Ectodermal cell (in vitro differentiated cells): ENCODE data around the gene KIRREL2.
"Not testable (repeated sequence)": the region's sequence is repeated elsewhere in the genome, so short reads cannot be mapped to it uniquely, and the experiment has no call there.

Experiments
- H3K27ac ChIP-seq: 2 replicates; pipeline ENCODE4 v1.7.0; 2013; ENCODE audit warnings: mild to moderate bottlenecking, low read depth, low read length; ENCODE audit not compliant: insufficient read depth, poor library complexity, severe bottlenecking
- H3K27me3 ChIP-seq: 2 replicates; pipeline ENCODE4 v1.7.0; 2013; ENCODE audit warnings: mild to moderate bottlenecking, low read length; ENCODE audit not compliant: insufficient read depth, control insufficient read depth, poor library complexity, severe bottlenecking
- H3K36me3 ChIP-seq: one replicate; pipeline ENCODE4 v1.7.0; 2013; ENCODE audit warnings: low read length; ENCODE audit not compliant: control insufficient read depth, insufficient read depth
- H3K4me1 ChIP-seq: one replicate; pipeline ENCODE4 v1.7.0; 2013; ENCODE audit warnings: low read length; ENCODE audit not compliant: control insufficient read depth, insufficient read depth
- H3K4me3 ChIP-seq: 2 replicates; pipeline ENCODE4 v1.7.0; 2013; ENCODE audit warnings: low read depth, low read length, control low read depth; ENCODE audit not compliant: insufficient read depth
- H3K9me3 ChIP-seq: 2 replicates; pipeline ENCODE4 v1.7.0; 2013; ENCODE audit warnings: mild to moderate bottlenecking, low read length, moderate library complexity; ENCODE audit not compliant: control insufficient read depth
- WGBS, 2 experiments: methylation state at CpG; one replicate each; pipeline ENCODE4 v1.1.7; 2013; ENCODE audit warnings: missing lambda C conversion rate in 2 of 2; 5-methylcytosine and 5-hydroxymethylcytosine counted together

Gene KIRREL2

DNA sequence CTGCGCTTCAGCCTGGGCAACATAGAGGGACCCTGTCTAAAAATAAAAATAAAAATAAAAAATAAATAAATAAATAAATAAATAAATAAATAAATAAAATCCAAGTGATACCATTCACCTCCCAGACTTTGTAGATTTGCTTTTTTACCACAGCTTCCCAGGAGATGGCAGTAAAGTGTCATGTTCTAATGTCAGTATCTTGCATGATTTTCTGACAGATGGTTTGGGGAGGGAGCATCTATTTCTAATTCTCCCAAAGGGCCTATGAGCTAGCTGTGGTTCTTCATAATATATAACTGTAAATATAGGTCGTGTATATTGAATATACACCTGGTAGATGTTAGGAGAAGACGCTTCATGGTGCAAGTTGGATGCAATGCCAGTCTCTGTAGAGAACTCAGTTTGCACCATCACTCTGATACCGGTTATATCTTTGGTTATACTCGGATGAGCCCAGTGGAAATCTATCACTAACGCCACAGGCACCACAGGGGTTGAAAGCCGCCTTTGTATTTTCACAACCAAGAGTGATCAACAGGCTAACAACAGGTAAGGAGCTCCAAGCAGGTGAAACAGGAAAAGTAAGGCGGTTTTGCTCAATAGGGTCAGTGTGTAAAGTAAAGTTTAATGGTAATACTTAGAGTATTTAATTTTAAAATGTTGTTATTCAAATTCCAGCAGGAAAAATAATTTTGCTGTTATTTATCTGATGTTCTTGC lies 25.6 kb downstream of the KIRREL2 start:
- Histone ChIP-seq H3K27ac (no peak overlapping the region), H3K27me3 (peaks cover 5% of the 10 kb centered on the region), H3K4me3 (no peak overlapping the region), H3K36me3 (peaks cover 2% of the 10 kb centered on the region), H3K9me3 (no peaks in the 10 kb centered on the region), H3K4me1 (no peaks in the 10 kb centered on the region)
- 40 to 41% methylated on average over 7 to 8 of the region's 8 CpGs for WGBS, 2 experiments

- Histone ChIP-seq H3K4me3 (no peak overlapping the region), H3K27ac (no peak overlapping the region), H3K36me3 (peaks cover 4% of the 10 kb centered on the region), H3K9me3 (no peaks in the 10 kb centered on the region), H3K27me3 (peaks cover 3% of the 10 kb centered on the region), H3K4me1 (no peaks in the 10 kb centered on the region)
- 75 to 84% methylated on average over 2 of the region's 2 CpGs for WGBS, 2 experiments
These were observed 27.2 kb downstream of the KIRREL2 start for GRCh38 chr19:35883882-35884281.

DNA sequence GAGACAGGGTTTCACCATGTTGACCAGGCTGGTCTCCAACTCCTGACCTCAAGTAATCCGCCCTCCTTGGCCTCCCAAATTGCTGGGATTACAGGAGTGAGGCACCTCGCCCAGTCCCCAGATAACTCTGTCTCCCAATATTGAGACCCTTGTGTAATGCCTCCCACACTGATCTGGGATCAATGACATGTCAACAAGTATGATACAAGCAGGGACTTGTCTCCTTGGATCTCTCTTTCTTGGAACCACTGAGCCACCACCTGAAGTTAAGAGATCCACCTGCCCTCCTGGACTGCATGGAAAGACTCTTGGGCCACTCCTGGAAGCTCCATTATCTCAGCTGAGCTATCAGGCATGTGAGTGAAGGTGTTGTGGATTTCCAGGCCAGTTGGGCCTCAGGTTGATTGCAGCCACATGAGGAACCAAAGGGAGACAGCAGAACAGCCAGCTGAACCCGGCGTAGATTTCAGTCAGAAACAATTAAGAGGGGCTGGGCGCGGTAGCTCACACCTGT lies 28.6 kb downstream of the KIRREL2 start:
- WGBS, 2 experiments = 89 to 94% methylated on average over 6 of the region's 6 CpGs

DNA sequence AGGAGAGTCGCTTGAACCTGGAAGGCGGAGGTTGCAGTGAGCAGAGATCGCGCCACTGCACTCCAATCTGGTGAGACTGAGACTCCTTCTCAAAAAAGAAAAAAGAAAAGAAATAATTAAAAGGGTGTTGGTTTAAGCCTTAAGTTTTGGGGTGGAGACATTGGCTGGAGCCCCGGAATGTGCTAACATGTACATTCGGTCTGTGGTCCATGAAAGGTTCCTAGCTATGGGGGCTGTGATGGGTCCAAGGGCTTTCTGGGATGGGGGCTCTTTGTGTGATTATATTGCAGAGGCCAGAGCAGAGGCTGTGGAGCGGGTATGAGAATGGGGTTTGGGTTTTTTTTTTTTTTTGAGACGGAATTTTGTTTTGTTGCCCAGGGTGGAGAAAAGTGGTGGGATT lies 29.2 kb downstream of the KIRREL2 start:
- H3K9me3 ChIP-seq = no peaks in the 10 kb centered on the region
- no peak overlapping the region for H3K4me3 ChIP-seq
- no peaks in the 10 kb centered on the region for H3K4me1 ChIP-seq
- no peaks in the 10 kb centered on the region for H3K27me3 ChIP-seq
- WGBS, 2 experiments = 96% methylated on average over 7 of the region's 8 CpGs
- H3K27ac ChIP-seq = no peak overlapping the region
- peaks cover 13% of the 10 kb centered on the region for H3K36me3 ChIP-seq

More for the DNA sequence above, 28.6 kb downstream of the KIRREL2 start:
- H3K27ac ChIP-seq = no peak overlapping the region
- H3K27me3 ChIP-seq = no peaks in the 10 kb centered on the region
- no peaks in the 10 kb centered on the region for H3K4me1 ChIP-seq
- no peaks in the 10 kb centered on the region for H3K9me3 ChIP-seq
- peaks cover 13% of the 10 kb centered on the region for H3K36me3 ChIP-seq
- H3K4me3 ChIP-seq = no peak overlapping the region

GRCh38 chr19:35887197-35887596 lies 30.5 kb downstream of the KIRREL2 start:
- no peaks in the 10 kb centered on the region for H3K9me3 ChIP-seq
- WGBS, 2 experiments = 94 to 96% methylated on average over 5 of the region's 5 CpGs
- no peaks in the 10 kb centered on the region for H3K27me3 ChIP-seq
- no peaks in the 10 kb centered on the region for H3K4me1 ChIP-seq
- peaks cover 13% of the 10 kb centered on the region for H3K36me3 ChIP-seq
- no peak overlapping the region for H3K4me3 ChIP-seq
- no peak overlapping the region for H3K27ac ChIP-seq

- Histone ChIP-seq H3K36me3 (peaks cover 13% of the 10 kb centered on the region), H3K9me3 (no peaks in the 10 kb centered on the region), H3K4me3 (no peak overlapping the region), H3K4me1 (no peaks in the 10 kb centered on the region), H3K27ac (no peak overlapping the region), H3K27me3 (no peaks in the 10 kb centered on the region)
- 95% methylated on average over 9 of the region's 9 CpGs for WGBS, 2 experiments
These were observed 31.7 kb downstream of the KIRREL2 start for GRCh38 chr19:35888398-35888797.

GRCh38 chr19:35889370-35890112 lies 32.8 kb downstream of the KIRREL2 start:
- no peaks in the 10 kb centered on the region for H3K4me1 ChIP-seq
- peaks cover 13% of the 10 kb centered on the region for H3K36me3 ChIP-seq
- no peak overlapping the region for H3K27ac ChIP-seq
- WGBS, 2 experiments = 94 to 95% methylated on average over 18 of the region's 18 CpGs
- H3K27me3 ChIP-seq = no peaks in the 10 kb centered on the region
- no peaks in the 10 kb centered on the region for H3K9me3 ChIP-seq
- no peak overlapping the region for H3K4me3 ChIP-seq

DNA sequence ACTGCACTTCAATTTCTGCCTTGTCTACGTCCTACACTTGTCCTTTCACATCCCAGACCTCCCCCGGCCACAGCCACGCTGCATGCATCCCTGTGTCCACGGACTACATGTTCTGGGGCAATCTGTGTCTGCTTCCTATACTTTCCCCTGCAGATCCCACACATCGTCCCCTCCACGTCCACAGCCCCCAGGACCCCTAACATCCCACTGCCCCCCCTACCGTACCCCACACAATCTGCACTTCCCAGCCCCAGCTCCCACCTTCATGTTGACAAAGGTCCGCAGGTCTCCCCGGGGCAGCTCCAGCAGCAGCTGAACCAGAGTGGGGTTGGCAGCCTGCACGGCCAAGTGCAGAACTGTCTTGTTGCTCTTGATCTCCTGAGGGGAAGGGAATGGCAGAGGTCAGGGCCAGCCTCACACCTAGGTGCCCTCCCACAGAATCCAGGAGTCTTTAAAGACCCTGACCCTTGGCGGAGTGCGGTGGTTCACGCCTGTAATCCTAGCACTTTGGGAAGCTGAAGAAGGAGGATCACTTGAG lies 33.5 kb downstream of the KIRREL2 start:
- H3K36me3 ChIP-seq = peaks cover 13% of the 10 kb centered on the region
- no peak overlapping the region for H3K27ac ChIP-seq
- no peaks in the 10 kb centered on the region for H3K9me3 ChIP-seq
- no peaks in the 10 kb centered on the region for H3K27me3 ChIP-seq
- H3K4me1 ChIP-seq = no peaks in the 10 kb centered on the region
- H3K4me3 ChIP-seq = no peak overlapping the region
- WGBS, 2 experiments = 92 to 94% methylated on average over 13 of the region's 13 CpGs

GRCh38 chr19:35891819-35892218 lies 35.1 kb downstream of the KIRREL2 start:
- peaks cover 13% of the 10 kb centered on the region for H3K36me3 ChIP-seq
- WGBS, 2 experiments = 90 to 92% methylated on average over 3 of the region's 3 CpGs
- H3K9me3 ChIP-seq, H3K4me1 ChIP-seq, H3K27ac ChIP-seq, H3K27me3 ChIP-seq, H3K4me3 ChIP-seq: not testable (repeated sequence)

- peaks cover 4% of the 10 kb centered on the region for H3K4me1 ChIP-seq
These were observed 37.6 kb downstream of the KIRREL2 start for GRCh38 chr19:35894342-35894741.

More at GRCh38 chr19:35894342-35894741, 37.6 kb downstream of the KIRREL2 start:
- Histone ChIP-seq H3K27ac (no peak overlapping the region), H3K4me3 (no peak overlapping the region), H3K27me3 (peaks cover 8% of the 10 kb centered on the region), H3K36me3 (peaks cover 11% of the 10 kb centered on the region), H3K9me3 (no peaks in the 10 kb centered on the region)
- 93 to 99% methylated on average over 2 of the region's 2 CpGs for WGBS, 2 experiments
